GM23248 (cell line): Measurements from ENCODE around the gene CITED4.

ENCODE experiments used
- EZH2 ChIP-seq: fragments of 200-600 bp; sonication (generic); IDR thresholded peaks from 2 replicates; pipeline ENCODE4 v1.6.1; 2018; ENCODE audit warnings: antibody characterized with exemption, mild to moderate bottlenecking; ENCODE audit not compliant: insufficient read depth, poor library complexity, severe bottlenecking
- EZH2phosphoT487 ChIP-seq: fragments of 200-600 bp; sonication (generic); IDR thresholded peaks from 2 replicates; pipeline ENCODE4 v1.6.1; 2018; ENCODE audit warnings: antibody characterized with exemption, moderate library complexity, mild to moderate bottlenecking, low read depth; ENCODE audit not compliant: insufficient read depth

GRCh38 chr1:40820911-40821693 lies 41.1 kb downstream of the CITED4 start:
- TF ChIP-seq EZH2 = no peak
- TF ChIP-seq EZH2phosphoT487 = no peak
